BE2C (cell line): ENCODE results near the gene ABCB8.

Experiments
- DNase-seq: peaks from one replicate; pipeline ENCODE4 v3.0.0-alpha.2; 2020
- H3K27me3 ChIP-seq: fragments of 250-450 bp; sonication (Bioruptor Pico); 2 replicates; pipeline ENCODE4 v1.5.1; 2020; ENCODE audit warnings: mild to moderate bottlenecking
- H3K36me3 ChIP-seq: fragments of 250-450 bp; sonication (Bioruptor Pico); 2 replicates; pipeline ENCODE4 v1.5.1; 2020; ENCODE audit warnings: mild to moderate bottlenecking
- H3K4me1 ChIP-seq: fragments of 250-450 bp; sonication (Bioruptor Pico); 2 replicates; pipeline ENCODE4 v1.5.1; 2020
- H3K4me3 ChIP-seq: 2 replicates; pipeline ENCODE4 v1.5.1; 2011; ENCODE audit warnings: low read depth, low read length
- H3K9me3 ChIP-seq: fragments of 250-450 bp; sonication (Bioruptor Pico); 2 replicates; pipeline ENCODE4 v1.5.1; 2020
- TF ChIP-seq, protein P1 (sequence below): IDR thresholded peaks from 2 replicates; pipeline ENCODE4 v1.5.1; 2012; ENCODE audit warnings: mild to moderate bottlenecking, low read depth, low read length

Gene ABCB8

DNA sequence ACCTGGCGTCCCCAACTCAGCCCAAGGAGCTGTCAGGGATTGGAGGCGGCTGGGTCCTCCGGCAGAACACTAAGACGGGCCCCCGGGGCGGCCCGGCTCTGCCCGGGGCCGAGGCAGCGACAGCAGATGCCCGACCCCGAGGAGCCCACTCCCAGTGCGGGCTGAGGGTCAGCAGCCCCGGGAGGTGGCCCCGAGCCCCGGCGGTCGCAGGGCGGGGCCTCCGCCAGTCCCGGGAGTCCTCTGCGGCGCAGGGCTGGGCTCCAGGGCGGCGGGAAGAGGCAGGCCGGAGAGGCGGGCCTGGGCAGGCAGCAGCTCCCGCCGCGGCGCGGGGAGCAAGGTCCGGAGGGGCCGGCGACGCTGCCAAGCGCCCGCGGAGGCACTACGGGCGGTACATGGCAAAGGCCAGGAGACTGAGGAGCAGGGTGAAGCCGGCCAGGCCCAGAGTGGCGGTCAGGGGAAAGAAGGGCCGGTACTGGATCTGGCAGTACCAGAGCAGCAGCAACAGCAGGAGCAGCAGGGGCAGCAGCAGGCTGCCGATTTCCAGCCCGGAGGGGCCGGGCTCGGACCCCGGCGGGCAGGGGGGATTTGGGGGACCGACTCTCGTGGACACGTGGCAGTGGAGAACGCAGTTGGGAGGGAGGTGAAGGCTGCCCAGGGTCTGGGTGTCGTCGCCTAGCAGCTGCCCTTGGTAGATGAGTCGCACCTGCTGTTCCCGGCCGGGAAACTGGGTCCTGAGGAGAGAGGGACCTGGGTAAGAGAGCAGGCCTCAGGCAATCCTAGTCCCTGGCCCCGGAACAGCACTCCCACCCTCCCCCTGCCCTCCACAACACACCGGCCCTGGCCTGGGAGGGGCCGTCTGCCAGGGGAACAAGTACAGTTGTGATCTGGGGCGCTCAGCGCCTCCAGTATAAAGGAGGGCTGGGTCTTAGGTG is 53.2 kb downstream of the ABCB8 start:
- H3K27me3 ChIP-seq = no peaks in the 10 kb centered on the region
- no peaks in the 10 kb centered on the region for H3K9me3 ChIP-seq
- TF ChIP-seq, protein P1, sequence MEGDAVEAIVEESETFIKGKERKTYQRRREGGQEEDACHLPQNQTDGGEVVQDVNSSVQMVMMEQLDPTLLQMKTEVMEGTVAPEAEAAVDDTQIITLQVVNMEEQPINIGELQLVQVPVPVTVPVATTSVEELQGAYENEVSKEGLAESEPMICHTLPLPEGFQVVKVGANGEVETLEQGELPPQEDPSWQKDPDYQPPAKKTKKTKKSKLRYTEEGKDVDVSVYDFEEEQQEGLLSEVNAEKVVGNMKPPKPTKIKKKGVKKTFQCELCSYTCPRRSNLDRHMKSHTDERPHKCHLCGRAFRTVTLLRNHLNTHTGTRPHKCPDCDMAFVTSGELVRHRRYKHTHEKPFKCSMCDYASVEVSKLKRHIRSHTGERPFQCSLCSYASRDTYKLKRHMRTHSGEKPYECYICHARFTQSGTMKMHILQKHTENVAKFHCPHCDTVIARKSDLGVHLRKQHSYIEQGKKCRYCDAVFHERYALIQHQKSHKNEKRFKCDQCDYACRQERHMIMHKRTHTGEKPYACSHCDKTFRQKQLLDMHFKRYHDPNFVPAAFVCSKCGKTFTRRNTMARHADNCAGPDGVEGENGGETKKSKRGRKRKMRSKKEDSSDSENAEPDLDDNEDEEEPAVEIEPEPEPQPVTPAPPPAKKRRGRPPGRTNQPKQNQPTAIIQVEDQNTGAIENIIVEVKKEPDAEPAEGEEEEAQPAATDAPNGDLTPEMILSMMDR = no peak
- peak; percentile 65 for DNase-seq
- peaks cover 6% of the 10 kb centered on the region for H3K36me3 ChIP-seq
- H3K4me3 ChIP-seq = peak overlapping the region; percentile 92
- H3K4me1 ChIP-seq = peaks cover 50% of the 10 kb centered on the region

GRCh38 chr7:151082141-151083070 is 54.2 kb downstream of the ABCB8 start:
- Histone ChIP-seq H3K9me3 (no peaks in the 10 kb centered on the region), H3K27me3 (no peaks in the 10 kb centered on the region), H3K4me3 (peak overlapping the region; percentile 92), H3K4me1 (peaks cover 43% of the 10 kb centered on the region), H3K36me3 (no peaks in the 10 kb centered on the region)
- TF ChIP-seq, protein P1 = no peak
- DNase-seq = no peak

- Histone ChIP-seq H3K4me1 (peaks cover 34% of the 10 kb centered on the region), H3K36me3 (peaks cover 6% of the 10 kb centered on the region), H3K4me3 (peak within 1 kb of the TSS; percentile 92), H3K9me3 (no peaks in the 10 kb centered on the region), H3K27me3 (no peaks in the 10 kb centered on the region)
- peak; percentile 86 for DNase-seq
- TF ChIP-seq, protein P1 = no peak
Observed at GRCh38 chr7:151083071-151083823, 55.0 kb downstream of the ABCB8 start, which contains the start of gene TMUB1. TSS of gene TMUB1 (minus strand) at chr7:151083493. CDS start at chr7:151082563, 930 bp downstream.

GRCh38 chr7:151083824-151084160 is 55.5 kb downstream of the ABCB8 start:
- no peak for DNase-seq
- Histone ChIP-seq H3K4me1 (peaks cover 29% of the 10 kb centered on the region), H3K9me3 (no peaks in the 10 kb centered on the region), H3K4me3 (peak overlapping the region; percentile 92), H3K27me3 (no peaks in the 10 kb centered on the region), H3K36me3 (peaks cover 12% of the 10 kb centered on the region)
- TF ChIP-seq, protein P1 = no peak

- no peaks in the 10 kb centered on the region for H3K9me3 ChIP-seq
- TF ChIP-seq, protein P1 = no peak
- no peak for DNase-seq
- peaks cover 20% of the 10 kb centered on the region for H3K36me3 ChIP-seq
- no peaks in the 10 kb centered on the region for H3K27me3 ChIP-seq
- H3K4me3 ChIP-seq = peak overlapping the region; percentile 58
- H3K4me1 ChIP-seq = peaks cover 26% of the 10 kb centered on the region
Observed at GRCh38 chr7:151085329-151085690, 57.1 kb downstream of the ABCB8 start.
